GM21723 (cell line): Measurements from ENCODE around the gene TSHZ1.

Experiments
- ATAC-seq: cut with Tn5 transposase; IDR thresholded peaks from one replicate; pipeline ENCODE4 v1.9.1; 2021; ENCODE audit warnings: mild to moderate bottlenecking, moderate library complexity; ENCODE audit not compliant: unreplicated experiment

TSHZ1 gene

GRCh38 chr18:75241705-75242104 lies 31.1 kb downstream of the TSHZ1 start:
- ATAC-seq = no peak

- ATAC-seq = no peak
Observed at GRCh38 chr18:75244351-75245313, 34.0 kb downstream of the TSHZ1 start.

GRCh38 chr18:75246721-75247610 lies 36.4 kb downstream of the TSHZ1 start:
- ATAC-seq = no peak

- peak; percentile 73 for ATAC-seq
Observed at GRCh38 chr18:75247611-75248421, 37.2 kb downstream of the TSHZ1 start.

- no peak for ATAC-seq
Observed at GRCh38 chr18:75248426-75249174, 38.0 kb downstream of the TSHZ1 start.

GRCh38 chr18:75249175-75249518 lies 38.5 kb downstream of the TSHZ1 start:
- ATAC-seq = no peak

- no peak for ATAC-seq
Observed at GRCh38 chr18:75249672-75250470, 39.3 kb downstream of the TSHZ1 start.

- ATAC-seq = no peak
Observed at GRCh38 chr18:75250471-75250821, 39.8 kb downstream of the TSHZ1 start.

- no peak for ATAC-seq
Observed at GRCh38 chr18:75251466-75251865, 40.9 kb downstream of the TSHZ1 start.

GRCh38 chr18:75252136-75252535 lies 41.5 kb downstream of the TSHZ1 start:
- no peak for ATAC-seq

- no peak for ATAC-seq
Observed at GRCh38 chr18:75253043-75253442, 42.4 kb downstream of the TSHZ1 start.

GRCh38 chr18:75253784-75254183 lies 43.2 kb downstream of the TSHZ1 start:
- no peak for ATAC-seq

GRCh38 chr18:75255094-75255493 lies 44.5 kb downstream of the TSHZ1 start:
- no peak for ATAC-seq

GRCh38 chr18:75256376-75256775 lies 45.8 kb downstream of the TSHZ1 start:
- no peak for ATAC-seq

GRCh38 chr18:75257605-75258004 lies 47.0 kb downstream of the TSHZ1 start:
- ATAC-seq = no peak

- ATAC-seq = peak; percentile 85
Observed at GRCh38 chr18:75261430-75262223, 51.0 kb downstream of the TSHZ1 start.

- no peak for ATAC-seq
Observed at GRCh38 chr18:75262511-75262910, 51.9 kb downstream of the TSHZ1 start.

GRCh38 chr18:75264195-75264594 lies 53.6 kb downstream of the TSHZ1 start:
- ATAC-seq = no peak
